Pancreas (tissue), 10 donors: ENCODE measurements around the gene TMED1. TPM values are rescaled to one million over a fixed set of nuclear protein-coding genes. Genes with fewer than 3 reads are reported as not detected.
A peak's percentile ranks its signal among the peaks of the same experiment; 100 is the strongest.

ENCODE experiments used
- ATAC-seq, 4 donors: fragments of 200-7000 bp; cut with Tn5 transposase; one replicate each; pipeline versions ENCODE4 v1.8.0 to v1.9.1; 2020; ENCODE audit warnings: mild to moderate bottlenecking in 4 of 4, moderate library complexity in 4 of 4
- DNase-seq, 6 donors: peaks; one replicate each; pipeline ENCODE4 v3.0.0-alpha.2; 2020
- FAIRE-seq: peaks from 2 replicates; lab custom pipeline; 2012; peaks lifted over from hg19 to GRCh38; lab: Jason Lieb, UNC
- H3K27ac ChIP-seq, 4 donors: fragments of 200-600 bp; sonication (generic); 1 replicate in 3 of 4; 2 replicates in 1 of 4; pipeline versions ENCODE4 v1.5.0 to v1.8.0; 2020
- H3K27me3 ChIP-seq, 4 donors: fragments of 200-600 bp; one replicate each; pipeline ENCODE4 v1.8.0; 2021
- H3K36me3 ChIP-seq, 3 donors: fragments of 200-600 bp; sonication (generic) in 1 of 3; one replicate each; pipeline versions ENCODE4 v1.5.0 to v1.8.0; 2020 to 2021
- H3K4me1 ChIP-seq, 3 donors: fragments of 200-600 bp; one replicate each; pipeline ENCODE4 v1.8.0; 2021
- H3K4me3 ChIP-seq, 4 donors: fragments of 200-600 bp; sonication (generic) in 2 of 4; one replicate each; pipeline versions ENCODE4 v1.5.0 to v1.8.0; 2020 to 2021
- H3K9me3 ChIP-seq, 4 donors: fragments of 200-600 bp; one replicate each; pipeline ENCODE4 v1.8.0; 2021
- CTCF ChIP-seq, 4 donors: fragments of 200-600 bp; sonication (generic) in 3 of 4; IDR thresholded peaks; one replicate each; pipeline versions ENCODE4 v1.5.0 to v1.8.0; 2021; ENCODE audit warnings: antibody characterized with exemption in 4 of 4
- WGBS, 2 donors: extraction: QIAGEN DNeasy Blood & Tissue Kit; methylation state at CpG; one replicate each; pipeline ENCODE4 v1.1.7; 2013; 5-methylcytosine and 5-hydroxymethylcytosine counted together
- intact Hi-C, 3 donors: fragments of 100-400 bp; cut with DNase I; formaldehyde crosslinking; loops; one replicate each; pipeline versions ENCODE4 v1.11.1 to v1.14.2; 2022
- polyA plus RNA-seq, 2 donors: library from polyadenylated mRNA; stranded (reverse); fragments of 200-250 nt; gene quantifications; one replicate each; pipeline ENCODE4 v1.2.3, GENCODE V29; 2013
- total RNA-seq, 6 donors: library from RNA; stranded (reverse); fragmentation: NEBNext Ultra II Directional in 4 of 6; extraction: Animal tissue kit (Norgen Biotek cat#: 25700) in 4 of 6; gene quantifications; one replicate each; pipeline versions ENCODE4 v1.2.1 to v1.2.4, GENCODE V29; 2021 to 2023
- donor health status: healthy with polysubstance abuse.
- donor health status: DM: no; HTN: no; CAD: no; lungs with moderate emphysema.
- donor health status: DM: no; HTN: no; CAD: no.
- donor health status: control.
- donor health status: control.
- donor health status: Bipolar disorder and iron deficiency.
- donor health status: DM: yes; HTN: yes; CAD: no.
- donor health status: DM: no; HTN: no; CAD: no.
- donor health status: DM: no; HTN: no; CAD: no.
- donor health status: DM: yes; HTN: yes; CAD: no.

TMED1 gene
- total and polyA plus RNA-seq, 8 donors, result 13.6 to 32.3 (median 20.4) TPM

DNA sequence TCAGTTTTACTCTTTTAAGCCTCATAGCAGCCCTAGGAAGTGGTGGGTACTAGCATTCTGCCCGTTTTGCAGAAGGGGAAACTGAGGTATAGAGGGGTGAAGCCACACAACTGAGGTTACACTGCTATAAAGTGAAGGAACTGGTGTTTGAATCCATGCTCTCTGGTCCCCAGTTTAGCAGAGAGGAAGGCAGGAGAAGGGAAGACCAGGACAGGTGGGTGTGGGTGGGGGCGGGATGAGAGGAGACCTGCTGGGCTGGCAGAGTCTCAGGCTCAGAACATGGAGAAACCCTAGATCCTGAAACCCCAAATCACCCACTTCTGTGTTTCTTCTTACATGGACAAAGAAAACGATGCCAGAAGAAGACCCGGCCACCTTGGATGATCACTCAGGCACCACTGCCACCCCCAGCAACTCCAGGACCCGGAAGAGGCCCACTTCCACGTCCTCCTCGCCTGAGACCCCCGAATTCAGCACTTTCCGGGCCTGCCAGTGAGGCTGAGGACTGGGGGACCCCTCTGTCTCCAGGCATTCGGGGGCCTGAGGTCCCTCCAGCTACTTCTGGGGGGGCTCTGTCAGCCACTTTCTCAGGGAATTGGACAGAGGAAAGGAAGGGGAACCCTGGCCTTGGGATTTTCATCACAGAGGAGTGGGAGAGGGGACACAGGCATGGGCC, 33.0 kb upstream of the TMED1 start:
- H3K27ac ChIP-seq, result no peak overlapping the region
- H3K27me3 ChIP-seq, result no peaks in the 10 kb centered on the region
- 75 to 93% methylated on average over 10 of the region's 10 CpGs for WGBS, 2 donors
- ATAC-seq (no peak), FAIRE-seq (no peak), DNase-seq (peak in 2 of 6 donors; percentile 48 to 49)
- H3K36me3 ChIP-seq, result no peaks in the 10 kb centered on the region
- no peak for TF ChIP-seq CTCF (IDR thresholded peaks at IDR 0.05)
- intact Hi-C loops, result loop anchor here in 1 of 3 donors (10.0 kb wide), 1 partner anchor 154 kb away; the partner anchor contains the start of gene DNM2
- no peak overlapping the region for H3K4me3 ChIP-seq
- H3K9me3 ChIP-seq, result no peaks in the 10 kb centered on the region
- peaks cover 0 to 11% (median 0%) of the 10 kb centered on the region in 3 donors for H3K4me1 ChIP-seq

DNA sequence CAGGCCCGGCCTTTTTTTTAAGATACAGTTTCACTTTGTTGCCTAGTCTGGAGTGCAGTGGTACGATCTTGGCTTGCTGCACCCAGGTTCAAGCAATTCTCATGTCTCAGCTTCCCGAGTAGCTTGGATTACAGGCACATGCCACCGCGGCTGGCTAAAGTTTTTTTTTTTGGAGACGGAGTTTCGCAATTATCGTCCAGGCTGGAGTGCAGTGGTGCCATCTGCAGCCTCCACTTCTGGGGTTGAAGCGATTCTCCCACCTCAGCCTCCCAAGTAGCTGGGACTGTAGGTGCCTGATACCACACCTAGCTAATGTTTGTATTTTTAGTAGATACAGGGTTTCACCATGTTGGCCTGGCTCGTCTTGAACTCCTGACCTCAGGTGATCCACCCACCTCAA, 30.5 kb upstream of the TMED1 start:
- DNase-seq, result no peak
- intact Hi-C loops, result loop anchor here in 1 of 3 donors (10.0 kb wide), 1 partner anchor 152 kb away; the partner anchor contains the start of gene DNM2
- no peak for TF ChIP-seq CTCF (IDR thresholded peaks at IDR 0.05)
- 89 to 90% methylated on average over 10 of the region's 10 CpGs for WGBS, 2 donors
- ATAC-seq, result no peak
- Histone ChIP-seq H3K9me3 (no peaks in the 10 kb centered on the region), H3K4me1 (peaks cover 0 to 6% (median 0%) of the 10 kb centered on the region in 3 donors), H3K4me3 (no peak overlapping the region), H3K36me3 (no peaks in the 10 kb centered on the region), H3K27ac (no peak overlapping the region), H3K27me3 (no peaks in the 10 kb centered on the region)
- FAIRE-seq, result no peak

DNA sequence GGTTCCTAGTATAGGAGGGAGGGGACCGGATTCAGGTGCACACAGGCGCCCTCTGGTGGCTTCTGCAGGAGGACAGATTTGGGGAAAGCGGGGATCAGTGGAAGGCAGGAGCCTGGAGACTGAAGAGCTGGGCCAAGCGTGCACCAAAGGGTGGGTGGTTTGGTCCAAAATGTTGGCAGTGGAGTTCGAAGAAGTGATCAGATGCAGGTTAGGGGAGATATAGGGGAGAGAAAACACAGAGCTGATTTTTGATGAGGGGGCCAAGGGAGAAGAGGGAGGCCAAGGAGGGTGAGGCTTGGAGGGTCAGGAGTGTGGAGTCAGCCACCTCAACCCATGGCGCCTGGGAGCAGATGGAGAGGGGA, 28.5 kb upstream of the TMED1 start:
- peaks cover 0 to 6% (median 0%) of the 10 kb centered on the region in 3 donors for H3K4me1 ChIP-seq
- H3K27me3 ChIP-seq, result no peaks in the 10 kb centered on the region
- peak overlapping the region in 1 of 4 donors; percentile 13 for H3K27ac ChIP-seq
- no peak overlapping the region for H3K4me3 ChIP-seq
- FAIRE-seq (no peak), ATAC-seq (peak; percentile 86 to 91 (median 90)), DNase-seq (peak; percentile 81 to 94 (median 89))
- intact Hi-C loops, result loop anchor here in 1 of 3 donors (10.0 kb wide), 1 partner anchor 150 kb away; the partner anchor contains the start of gene DNM2
- WGBS, 2 donors, result 7 to 12% methylated on average over 6 of the region's 6 CpGs
- peak; percentile 80 to 85 (median 82) for TF ChIP-seq CTCF (IDR thresholded peaks at IDR 0.05)
- H3K9me3 ChIP-seq, result no peaks in the 10 kb centered on the region
- H3K36me3 ChIP-seq, result no peaks in the 10 kb centered on the region

GRCh38 chr19:10863107-10863717, 27.2 kb upstream of the TMED1 start:
- no peaks in the 10 kb centered on the region for H3K9me3 ChIP-seq
- peak overlapping the region in 2 of 4 donors; percentile 58 to 67 for H3K27ac ChIP-seq
- no peaks in the 10 kb centered on the region for H3K27me3 ChIP-seq
- intact Hi-C loops, result loop anchor here in 1 of 3 donors (10.0 kb wide), 1 partner anchor 148 kb away; the partner anchor contains the start of gene DNM2
- WGBS, 2 donors, result 49 to 52% methylated on average over 18 of the region's 18 CpGs
- peak overlapping the region in 1 of 4 donors; percentile 5 for H3K4me3 ChIP-seq
- H3K4me1 ChIP-seq, result peaks cover 0 to 6% (median 0%) of the 10 kb centered on the region in 3 donors
- FAIRE-seq (no peak), ATAC-seq (peak; percentile 26 to 53 (median 40)), DNase-seq (peak in 2 of 6 donors; percentile 32 to 61)
- TF ChIP-seq CTCF (IDR thresholded peaks at IDR 0.05), result no peak
- no peaks in the 10 kb centered on the region for H3K36me3 ChIP-seq
